GM18858 (cell line): Measurements from ENCODE around the gene UVRAG.
"Not testable (repeated sequence)": the region's sequence is repeated elsewhere in the genome, so short reads cannot be mapped to it uniquely, and the experiment has no call there.

Experiments
- ATAC-seq: cut with Tn5 transposase; IDR thresholded peaks from one replicate; pipeline ENCODE4 v1.9.1; 2021; ENCODE audit not compliant: unreplicated experiment

UVRAG gene

DNA sequence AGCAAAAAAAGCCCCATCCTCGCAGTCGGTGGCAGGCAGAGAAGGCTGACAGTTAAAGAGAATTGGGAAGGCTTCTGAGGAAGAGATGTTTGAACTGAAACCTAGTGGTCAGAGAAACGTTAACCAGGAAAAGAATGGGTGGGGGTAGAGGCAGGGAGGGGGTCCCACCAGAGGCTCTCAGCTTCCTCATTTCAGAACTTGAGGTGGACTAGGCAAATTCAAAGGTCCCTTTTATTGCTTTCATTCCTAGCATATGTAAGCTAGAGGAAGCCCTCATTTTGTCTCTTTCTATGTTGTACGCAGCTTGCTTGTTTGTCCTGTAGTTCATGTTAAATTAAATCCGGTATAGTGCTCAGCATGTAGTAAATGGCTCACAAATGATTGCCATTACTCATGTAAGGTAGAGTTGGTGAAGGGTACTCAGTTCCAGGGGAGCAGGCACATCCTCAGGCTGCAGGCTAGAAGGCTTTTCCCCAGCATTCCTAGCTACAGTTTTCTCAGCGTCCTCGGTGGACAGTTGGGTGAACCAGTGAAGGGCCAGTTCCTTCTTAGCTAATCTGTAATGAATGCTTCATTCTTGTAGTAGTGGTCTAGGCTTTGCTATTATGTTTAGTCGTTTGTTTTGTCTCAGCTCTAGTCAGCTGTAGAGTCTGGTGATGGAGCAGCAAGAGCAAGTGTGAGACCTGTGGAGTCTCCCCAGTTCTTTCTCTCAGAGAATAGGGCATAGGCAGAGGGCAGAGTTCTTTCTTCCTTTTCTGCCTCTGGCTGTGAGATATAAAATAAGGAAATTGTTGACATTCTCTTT lies 58.6 kb downstream of the UVRAG start:
- peak; percentile 70 for ATAC-seq

GRCh38 chr11:75874684-75875341 lies 59.8 kb downstream of the UVRAG start:
- ATAC-seq: no peak

GRCh38 chr11:75877327-75877726 lies 62.3 kb downstream of the UVRAG start:
- ATAC-seq: not testable (repeated sequence)

- not testable (repeated sequence) for ATAC-seq
Measured at GRCh38 chr11:75877931-75878330, 62.9 kb downstream of the UVRAG start.

GRCh38 chr11:75878933-75879332 lies 63.9 kb downstream of the UVRAG start:
- ATAC-seq: no peak

- no peak for ATAC-seq
Measured at GRCh38 chr11:75879737-75880136, 64.7 kb downstream of the UVRAG start.

GRCh38 chr11:75880343-75880742 lies 65.3 kb downstream of the UVRAG start:
- not testable (repeated sequence) for ATAC-seq

DNA sequence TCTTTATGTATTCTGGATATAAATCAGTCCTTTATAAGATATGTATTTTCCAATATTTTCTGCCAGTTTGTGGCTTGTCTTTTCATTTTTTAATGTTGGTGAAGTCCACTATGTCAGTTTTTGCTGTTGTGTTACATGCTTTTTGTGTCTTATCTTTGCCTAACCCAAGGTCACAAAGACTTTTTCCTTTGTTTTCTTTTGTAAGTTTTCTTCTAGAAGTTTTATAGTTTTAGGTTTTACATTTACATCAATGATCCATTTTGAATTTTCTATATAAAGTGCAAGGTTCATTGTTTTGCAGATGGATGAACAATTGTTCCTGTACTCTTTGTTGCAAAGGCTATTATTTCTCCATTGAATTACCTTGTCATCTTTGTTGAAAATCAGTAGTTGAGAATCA lies 69.3 kb downstream of the UVRAG start:
- ATAC-seq: no peak

DNA sequence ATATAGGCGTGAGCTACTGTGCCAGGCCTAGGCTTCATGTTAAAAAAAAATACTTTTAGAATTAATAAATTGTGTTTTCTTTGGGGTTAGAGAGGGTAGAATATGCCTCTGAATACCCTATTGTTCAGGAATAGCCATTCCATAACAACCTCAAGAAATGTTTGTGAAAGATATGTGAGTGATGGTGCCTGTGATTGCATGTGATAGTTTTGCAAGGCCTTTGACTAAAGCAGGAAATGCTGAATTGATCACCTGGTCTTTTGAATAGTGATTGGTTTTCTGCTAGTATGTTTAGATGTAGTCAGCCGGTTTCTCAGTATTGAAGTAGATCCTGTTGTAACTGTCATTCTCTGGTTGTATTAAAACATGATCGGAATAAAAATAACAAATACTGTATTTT lies 73.4 kb downstream of the UVRAG start:
- ATAC-seq: no peak

DNA sequence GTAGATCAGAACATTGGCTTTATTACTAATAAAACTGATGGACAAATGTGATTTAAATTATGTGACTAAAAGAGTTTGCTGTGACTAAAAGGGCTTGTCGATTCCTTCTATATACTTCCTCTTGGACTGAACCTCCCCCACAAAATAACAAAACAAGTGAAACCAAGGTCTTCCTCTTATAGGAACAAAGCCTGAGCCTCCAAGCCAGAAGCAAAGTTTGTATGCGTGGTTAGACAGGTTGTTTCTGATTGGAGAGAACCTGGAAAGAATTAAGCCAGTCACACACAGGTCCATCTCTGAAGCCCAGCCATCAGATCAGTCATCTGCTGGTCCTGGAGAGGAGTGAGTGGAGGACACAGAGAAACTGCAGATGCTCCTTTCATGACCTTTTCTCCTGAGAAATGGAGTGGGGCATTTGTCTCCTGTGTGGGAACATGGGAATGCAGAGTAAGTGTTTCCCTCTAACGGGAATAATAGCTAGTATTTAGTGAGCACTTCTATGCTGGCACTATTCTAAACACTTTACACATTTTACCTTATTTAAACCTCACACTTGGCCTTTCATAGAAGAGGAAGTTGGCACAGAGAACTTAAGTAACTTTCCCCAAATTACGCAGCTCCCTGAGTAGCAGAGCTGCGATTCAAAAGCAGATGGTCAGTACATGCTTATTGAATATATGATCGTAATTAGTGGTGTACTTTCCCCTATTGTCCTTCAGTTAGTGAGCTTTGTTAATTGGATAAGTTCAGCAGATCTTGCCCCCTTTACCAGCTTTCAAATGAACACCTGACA lies 77.1 kb downstream of the UVRAG start:
- no peak for ATAC-seq

DNA sequence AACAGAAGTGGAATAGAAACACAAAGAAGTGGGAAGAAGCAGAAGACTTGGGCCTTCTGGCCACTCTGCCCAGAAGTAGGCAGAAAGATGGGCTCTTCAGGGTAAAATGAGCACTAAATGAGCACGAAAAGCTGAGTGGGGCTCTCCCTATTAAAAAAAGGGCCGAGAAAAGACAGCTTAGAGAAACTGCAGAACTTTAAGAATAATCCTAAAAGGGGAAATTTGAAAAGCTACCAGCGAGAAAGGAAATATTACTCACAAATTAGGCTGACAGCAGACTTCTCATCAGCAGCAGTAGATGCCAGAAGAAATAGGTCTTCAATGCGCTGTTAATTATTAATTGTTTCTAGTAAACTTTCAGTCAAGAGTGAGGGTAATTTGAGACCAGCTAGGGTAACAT lies 78.2 kb downstream of the UVRAG start:
- no peak for ATAC-seq

- ATAC-seq: no peak
Measured at GRCh38 chr11:75894036-75894585, 79.1 kb downstream of the UVRAG start.

DNA sequence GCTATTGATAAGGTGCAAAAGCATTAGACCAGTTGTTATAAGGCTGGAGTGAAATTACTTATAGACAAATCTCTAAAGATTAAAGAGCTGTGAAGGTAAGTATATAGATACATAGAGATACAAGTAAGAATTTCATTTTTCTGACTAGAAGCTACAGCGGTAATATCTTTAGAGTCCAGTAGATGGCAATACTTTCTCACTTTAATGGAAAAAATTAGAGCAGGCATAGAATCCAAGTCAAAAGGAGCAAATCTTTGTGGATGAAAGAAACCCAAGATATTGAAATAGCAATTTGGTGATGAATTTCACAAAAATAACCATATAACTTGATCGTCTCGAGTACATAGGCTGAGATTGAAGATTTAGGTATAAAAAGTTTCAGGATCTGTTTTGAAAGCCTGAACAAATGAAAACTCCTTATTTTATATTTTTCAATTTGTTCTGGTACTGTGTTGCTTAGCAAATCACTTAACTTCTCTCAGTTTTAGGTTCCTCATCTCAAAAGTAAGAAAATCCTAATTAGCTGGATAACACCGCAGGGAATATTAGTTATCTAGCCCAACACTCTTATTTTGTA lies 81.9 kb downstream of the UVRAG start:
- ATAC-seq: no peak

DNA sequence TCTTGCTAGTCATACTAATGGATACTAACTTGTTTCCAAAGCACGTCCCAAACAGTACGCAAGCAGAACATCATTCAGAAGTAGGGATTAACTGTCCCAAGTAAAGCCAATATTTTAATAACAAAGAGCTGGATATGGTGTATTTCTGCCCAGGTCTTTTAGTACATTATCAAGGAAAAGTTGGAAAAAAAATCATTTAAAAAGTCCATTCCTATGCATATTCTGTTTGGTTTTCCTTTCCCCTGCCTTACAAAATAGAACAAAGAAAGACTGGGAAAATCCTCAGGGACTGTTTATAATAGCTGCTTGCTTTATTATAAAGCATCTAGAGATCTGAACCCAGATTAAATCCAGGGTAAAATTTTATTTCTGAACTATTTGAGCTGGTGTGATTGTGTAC lies 83.9 kb downstream of the UVRAG start:
- no peak for ATAC-seq

- no peak for ATAC-seq
Measured at GRCh38 chr11:75899806-75900205, 84.8 kb downstream of the UVRAG start.

DNA sequence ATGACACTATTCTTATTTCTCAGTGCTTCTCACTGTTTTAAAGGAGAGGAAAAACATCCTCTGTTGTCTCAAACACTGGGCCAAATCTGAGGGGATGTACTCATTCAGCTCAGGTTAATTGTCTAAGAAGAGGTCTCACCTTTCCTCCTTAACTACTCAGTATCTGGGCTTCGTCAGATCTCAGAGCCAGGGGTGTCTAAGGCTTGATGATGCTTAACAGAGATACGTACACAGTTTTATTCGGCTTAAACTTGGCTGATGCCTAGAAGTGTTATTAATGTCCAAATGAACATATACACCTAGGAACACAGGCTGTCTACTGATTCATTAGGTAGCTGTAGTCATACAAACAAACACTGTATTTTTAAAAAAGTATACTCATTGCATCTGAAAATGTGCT lies 85.8 kb downstream of the UVRAG start:
- no peak for ATAC-seq

- ATAC-seq: no peak
Measured at GRCh38 chr11:75902631-75903030, 87.6 kb downstream of the UVRAG start.

GRCh38 chr11:75903276-75903675 lies 88.3 kb downstream of the UVRAG start:
- ATAC-seq: no peak

GRCh38 chr11:75905434-75905833 lies 90.4 kb downstream of the UVRAG start:
- no peak for ATAC-seq

DNA sequence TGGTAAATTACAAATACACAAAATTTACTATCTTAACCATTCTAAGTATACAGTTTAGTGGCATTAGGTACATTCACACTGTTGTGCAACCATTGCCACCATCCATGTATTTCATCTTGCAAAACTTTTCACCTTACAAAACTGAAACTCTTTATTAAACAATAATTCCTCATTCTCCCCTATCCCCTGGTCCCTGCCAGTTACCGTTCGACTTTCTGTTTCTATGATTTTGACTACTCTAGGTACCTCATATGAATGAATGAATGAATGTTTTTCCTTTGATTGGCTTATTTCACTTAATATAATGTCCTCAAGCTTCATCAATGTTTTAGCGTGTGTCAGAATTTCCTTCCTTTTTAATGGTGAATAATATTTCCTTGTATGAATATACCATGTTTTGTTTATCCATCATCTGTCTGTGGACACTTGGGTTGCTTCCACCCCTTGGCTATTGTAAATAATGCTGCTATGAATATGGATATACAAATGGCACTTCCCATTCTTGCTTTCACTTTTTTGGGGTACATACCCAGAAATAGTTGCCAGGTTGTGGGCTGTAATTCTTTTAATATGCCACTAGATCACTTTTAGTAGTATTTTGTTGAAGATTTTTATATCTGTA lies 93.0 kb downstream of the UVRAG start:
- ATAC-seq: no peak
